ENCODE measurements around the gene CEP89.

Gene CEP89

DNA sequence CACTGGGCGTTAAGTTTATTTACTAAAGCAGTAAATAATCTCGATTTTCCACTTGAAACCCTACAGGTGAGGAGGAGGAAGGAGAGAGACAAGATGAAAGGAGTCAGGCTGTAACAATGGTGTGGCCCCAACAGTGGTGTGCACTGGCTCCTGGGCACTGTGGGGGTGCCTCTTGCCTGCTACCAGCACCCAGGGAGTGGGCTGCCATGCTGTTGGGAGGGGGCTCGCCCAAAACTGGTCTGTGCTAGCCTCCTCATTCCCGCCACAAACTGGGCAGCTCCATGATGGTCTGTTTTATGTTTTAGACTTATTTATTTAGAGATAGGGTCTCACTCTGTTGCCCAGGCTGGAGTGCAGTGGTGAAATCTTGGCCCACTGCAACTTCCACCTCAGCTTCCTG lies 52.4 kb downstream of the CEP89 start:
- Histone ChIP-seq H3K27ac (ENCODE audit: low read depth, low read length) (no peak overlapping the region), H3K27me3 (ENCODE audit: low read length) (no peaks in the 10 kb centered on the region), H3K9me3 (ENCODE audit: insufficient read depth, low read length) (no peaks in the 10 kb centered on the region), H3F3A (ENCODE audit: insufficient read depth) (no peaks in the 10 kb centered on the region), H3K9ac (ENCODE audit: low read length) (no peak overlapping the region), H3K36me3 (ENCODE audit: low read length) (no peaks in the 10 kb centered on the region), H4K20me1 (ENCODE audit: low read depth, low read length) (no peaks in the 10 kb centered on the region), H3K9me2 (replicated peaks; ENCODE audit: insufficient read depth, low read length) (no peaks in the 10 kb centered on the region), H3K79me2 (ENCODE audit: insufficient read depth, low read length) (no peaks in the 10 kb centered on the region), H3K4me3 (ENCODE audit: insufficient read depth, low read length, poor library complexity, severe bottlenecking) (no peak overlapping the region), H2AFZ (ENCODE audit: low read depth, low read length, severe bottlenecking) (no peak overlapping the region), H3K4me2 (ENCODE audit: low read depth, low read length, poor library complexity, severe bottlenecking) (no peak overlapping the region)
- no peak for TF ChIP-seq CTCF (IDR thresholded peaks at IDR 0.05; ENCODE audit: insufficient read depth, low read length, poor library complexity, severe bottlenecking)
- TF ChIP-seq EZH2phosphoT487 (conservative IDR thresholded peaks at IDR 0.05; ENCODE audit: low read length), result no peak

- TF ChIP-seq CTCF (IDR thresholded peaks at IDR 0.05; ENCODE audit: insufficient read depth, low read length, poor library complexity, severe bottlenecking) (no peak), EZH2phosphoT487 (conservative IDR thresholded peaks at IDR 0.05; ENCODE audit: low read length) (no peak)
- no peak overlapping the region for H3K27ac ChIP-seq (ENCODE audit: low read depth, low read length)
- H3K9ac ChIP-seq (ENCODE audit: low read length), result no peak overlapping the region
- H3K4me2 ChIP-seq (ENCODE audit: low read depth, low read length, poor library complexity, severe bottlenecking), result no peak overlapping the region
- H3K27me3 ChIP-seq (ENCODE audit: low read length), result no peaks in the 10 kb centered on the region
- H3K9me2 ChIP-seq (replicated peaks; ENCODE audit: insufficient read depth, low read length), result no peaks in the 10 kb centered on the region
- H3K79me2 ChIP-seq (ENCODE audit: insufficient read depth, low read length), result no peaks in the 10 kb centered on the region
- no peaks in the 10 kb centered on the region for H3K36me3 ChIP-seq (ENCODE audit: low read length)
- no peaks in the 10 kb centered on the region for H4K20me1 ChIP-seq (ENCODE audit: low read depth, low read length)
- no peaks in the 10 kb centered on the region for H3F3A ChIP-seq (ENCODE audit: insufficient read depth)
- H2AFZ ChIP-seq (ENCODE audit: low read depth, low read length, severe bottlenecking), result no peak overlapping the region
- no peak overlapping the region for H3K4me3 ChIP-seq (ENCODE audit: insufficient read depth, low read length, poor library complexity, severe bottlenecking)
- no peaks in the 10 kb centered on the region for H3K9me3 ChIP-seq (ENCODE audit: insufficient read depth, low read length)
These were observed 54.2 kb downstream of the CEP89 start for GRCh38 chr19:32917616-32917996.

DNA sequence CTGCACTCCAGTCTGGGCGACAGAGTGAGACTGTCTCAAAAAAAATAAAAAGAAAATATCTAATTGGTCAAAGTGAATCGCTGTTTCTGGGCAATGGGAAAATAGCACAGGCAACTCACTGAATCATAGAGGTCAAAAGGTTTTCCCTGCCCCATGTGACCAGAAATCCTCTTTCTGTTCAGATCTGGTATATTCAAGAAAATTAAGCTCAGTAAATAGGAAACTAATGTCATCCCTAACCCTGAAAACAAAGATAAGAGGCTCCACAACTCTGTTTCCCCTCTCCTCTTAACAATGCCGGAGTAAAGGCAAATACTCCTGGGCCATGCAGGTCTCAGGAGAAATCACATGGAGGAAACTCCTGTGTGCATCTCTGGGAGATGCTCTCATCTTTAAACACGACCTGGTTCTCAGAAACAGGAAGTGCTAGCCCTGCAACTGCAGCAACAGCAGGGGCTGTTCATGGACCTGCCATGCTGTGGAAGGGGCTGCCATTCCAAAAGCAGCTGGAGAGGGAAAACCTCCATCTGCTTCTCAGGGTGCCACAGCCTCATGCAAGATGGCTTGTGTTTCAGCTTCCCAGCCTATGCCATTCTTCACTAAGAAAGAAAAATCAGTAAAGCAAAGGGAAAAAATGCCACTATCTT lies 54.7 kb downstream of the CEP89 start:
- no peaks in the 10 kb centered on the region for H3K9me2 ChIP-seq (replicated peaks; ENCODE audit: insufficient read depth, low read length)
- no peaks in the 10 kb centered on the region for H3K79me2 ChIP-seq (ENCODE audit: insufficient read depth, low read length)
- H2AFZ ChIP-seq (ENCODE audit: low read depth, low read length, severe bottlenecking), result no peak overlapping the region
- TF ChIP-seq CTCF (IDR thresholded peaks at IDR 0.05; ENCODE audit: insufficient read depth, low read length, poor library complexity, severe bottlenecking) (no peak), EZH2phosphoT487 (conservative IDR thresholded peaks at IDR 0.05; ENCODE audit: low read length) (no peak)
- H3K27me3 ChIP-seq (ENCODE audit: low read length), result no peaks in the 10 kb centered on the region
- no peaks in the 10 kb centered on the region for H4K20me1 ChIP-seq (ENCODE audit: low read depth, low read length)
- H3K4me3 ChIP-seq (ENCODE audit: insufficient read depth, low read length, poor library complexity, severe bottlenecking), result no peak overlapping the region
- H3F3A ChIP-seq (ENCODE audit: insufficient read depth), result no peaks in the 10 kb centered on the region
- H3K27ac ChIP-seq (ENCODE audit: low read depth, low read length), result no peak overlapping the region
- H3K4me2 ChIP-seq (ENCODE audit: low read depth, low read length, poor library complexity, severe bottlenecking), result no peak overlapping the region
- no peak overlapping the region for H3K9ac ChIP-seq (ENCODE audit: low read length)
- H3K36me3 ChIP-seq (ENCODE audit: low read length), result no peaks in the 10 kb centered on the region
- H3K9me3 ChIP-seq (ENCODE audit: insufficient read depth, low read length), result no peaks in the 10 kb centered on the region
